Central memory CD8-positive, alpha-beta T cell (primary cell): ENCODE measurements around the gene ITPKC.

ENCODE experiments used
- ATAC-seq: fragments of 150-1000 bp; cut with Tn5 transposase; replicated peaks from 2 replicates; pipeline ENCODE4 v1.10.0; 2022; ENCODE audit warnings: mild to moderate bottlenecking, moderate FRiP score, moderate number of reproducible peaks; ENCODE audit not compliant: poor library complexity, severe bottlenecking; ENCODE audit errors: extremely low read depth
- DNase-seq, 2 donors: peaks; one replicate each; pipeline ENCODE4 v3.0.0; 2021; ENCODE audit warnings: low spot score in 2 of 2
- H3K27ac Mint-ChIP-seq: one replicate; pipeline ENCODE4 v1.8.0; 2022; ENCODE audit warnings: low read depth, mild to moderate bottlenecking, moderate library complexity, mixed read lengths
- H3K27me3 Mint-ChIP-seq: one replicate; pipeline ENCODE4 v1.8.0; 2022; ENCODE audit warnings: mixed read lengths
- H3K36me3 Mint-ChIP-seq: one replicate; pipeline ENCODE4 v1.8.0; 2022; ENCODE audit warnings: mild to moderate bottlenecking, moderate library complexity, mixed read lengths; ENCODE audit not compliant: insufficient read depth
- H3K4me1 Mint-ChIP-seq: one replicate; pipeline ENCODE4 v1.8.0; 2022; ENCODE audit warnings: mixed read lengths
- H3K4me3 Mint-ChIP-seq: one replicate; pipeline ENCODE4 v1.8.0; 2022; ENCODE audit warnings: mild to moderate bottlenecking, moderate library complexity, mixed read lengths
- H3K9me3 Mint-ChIP-seq: one replicate; pipeline ENCODE4 v1.8.0; 2022; ENCODE audit warnings: mixed read lengths

Gene ITPKC

GRCh38 chr19:40693150-40693788 lies 23.6 kb upstream of the ITPKC start:
- Mint-ChIP-seq H3K36me3 (peaks cover 5% of the 10 kb centered on the region), H3K4me1 (peaks cover 5% of the 10 kb centered on the region), H3K4me3 (no peak overlapping the region), H3K27ac (no peak overlapping the region), H3K9me3 (no peaks in the 10 kb centered on the region), H3K27me3 (no peaks in the 10 kb centered on the region)
- ATAC-seq (no peak), DNase-seq (no peak)

DNA sequence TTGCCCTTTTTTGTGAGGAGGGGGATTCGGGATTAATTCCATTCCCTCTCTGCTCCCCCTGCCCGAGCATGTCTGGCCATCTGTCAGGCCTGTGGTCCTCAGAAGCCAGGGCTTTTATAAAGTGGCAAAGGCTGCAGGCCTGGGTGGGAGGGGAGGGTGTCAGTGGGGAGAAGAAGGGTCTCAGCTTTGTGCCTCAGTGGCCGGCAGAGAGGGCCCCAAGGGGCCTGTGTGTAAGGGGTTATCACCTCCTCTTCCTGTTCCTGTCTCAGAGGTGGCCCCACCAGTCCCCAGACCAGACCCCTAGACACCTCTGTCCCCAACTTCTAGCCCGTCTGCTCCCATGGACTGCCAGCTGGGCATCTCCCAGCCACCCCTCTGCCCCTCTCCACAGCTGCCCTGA lies 23.0 kb upstream of the ITPKC start:
- Mint-ChIP-seq H3K4me3 (no peak overlapping the region), H3K36me3 (peaks cover 6% of the 10 kb centered on the region), H3K27me3 (no peaks in the 10 kb centered on the region), H3K9me3 (no peaks in the 10 kb centered on the region), H3K27ac (peak overlapping the region; percentile 10), H3K4me1 (peaks cover 5% of the 10 kb centered on the region)
- ATAC-seq (no peak), DNase-seq (no peak)

- Mint-ChIP-seq H3K36me3 (peaks cover 6% of the 10 kb centered on the region), H3K4me3 (no peak overlapping the region), H3K27ac (no peak overlapping the region), H3K9me3 (no peaks in the 10 kb centered on the region), H3K27me3 (no peaks in the 10 kb centered on the region), H3K4me1 (peaks cover 2% of the 10 kb centered on the region)
- no peak for ATAC-seq
- DNase-seq, result no peak
Measured at GRCh38 chr19:40695881-40696280, 21.0 kb upstream of the ITPKC start.

- no peak overlapping the region for H3K4me3 Mint-ChIP-seq
- ATAC-seq (no peak), DNase-seq (no peak)
- H3K4me1 Mint-ChIP-seq, result no peaks in the 10 kb centered on the region
- peaks cover 7% of the 10 kb centered on the region for H3K36me3 Mint-ChIP-seq
- H3K27ac Mint-ChIP-seq, result peak overlapping the region; percentile 13
- H3K27me3 Mint-ChIP-seq, result no peaks in the 10 kb centered on the region
- H3K9me3 Mint-ChIP-seq, result no peaks in the 10 kb centered on the region
Measured at GRCh38 chr19:40697007-40697406, 19.9 kb upstream of the ITPKC start.

- no peaks in the 10 kb centered on the region for H3K9me3 Mint-ChIP-seq
- no peak for DNase-seq
- H3K36me3 Mint-ChIP-seq, result peaks cover 15% of the 10 kb centered on the region
- no peak overlapping the region for H3K4me3 Mint-ChIP-seq
- H3K27ac Mint-ChIP-seq, result no peak overlapping the region
- no peaks in the 10 kb centered on the region for H3K27me3 Mint-ChIP-seq
- no peak for ATAC-seq
- H3K4me1 Mint-ChIP-seq, result no peaks in the 10 kb centered on the region
Measured at GRCh38 chr19:40700083-40700482, 16.8 kb upstream of the ITPKC start.

GRCh38 chr19:40701758-40702157 lies 15.2 kb upstream of the ITPKC start:
- Mint-ChIP-seq H3K9me3 (no peaks in the 10 kb centered on the region), H3K27me3 (no peaks in the 10 kb centered on the region), H3K4me1 (no peaks in the 10 kb centered on the region), H3K27ac (no peak overlapping the region), H3K36me3 (peaks cover 17% of the 10 kb centered on the region), H3K4me3 (no peak overlapping the region)
- no peak for ATAC-seq
- DNase-seq, result no peak

- Mint-ChIP-seq H3K9me3 (no peaks in the 10 kb centered on the region), H3K27ac (no peak overlapping the region), H3K27me3 (no peaks in the 10 kb centered on the region), H3K4me3 (no peak overlapping the region), H3K36me3 (peaks cover 20% of the 10 kb centered on the region), H3K4me1 (no peaks in the 10 kb centered on the region)
- ATAC-seq, result no peak
- DNase-seq, result no peak
Measured at GRCh38 chr19:40702337-40703012, 14.4 kb upstream of the ITPKC start.

- Mint-ChIP-seq H3K27ac (no peak overlapping the region), H3K27me3 (no peaks in the 10 kb centered on the region), H3K36me3 (peaks cover 23% of the 10 kb centered on the region), H3K4me3 (no peak overlapping the region), H3K4me1 (no peaks in the 10 kb centered on the region), H3K9me3 (no peaks in the 10 kb centered on the region)
- ATAC-seq (no peak), DNase-seq (no peak)
Measured at GRCh38 chr19:40703029-40703755, 13.7 kb upstream of the ITPKC start.

DNA sequence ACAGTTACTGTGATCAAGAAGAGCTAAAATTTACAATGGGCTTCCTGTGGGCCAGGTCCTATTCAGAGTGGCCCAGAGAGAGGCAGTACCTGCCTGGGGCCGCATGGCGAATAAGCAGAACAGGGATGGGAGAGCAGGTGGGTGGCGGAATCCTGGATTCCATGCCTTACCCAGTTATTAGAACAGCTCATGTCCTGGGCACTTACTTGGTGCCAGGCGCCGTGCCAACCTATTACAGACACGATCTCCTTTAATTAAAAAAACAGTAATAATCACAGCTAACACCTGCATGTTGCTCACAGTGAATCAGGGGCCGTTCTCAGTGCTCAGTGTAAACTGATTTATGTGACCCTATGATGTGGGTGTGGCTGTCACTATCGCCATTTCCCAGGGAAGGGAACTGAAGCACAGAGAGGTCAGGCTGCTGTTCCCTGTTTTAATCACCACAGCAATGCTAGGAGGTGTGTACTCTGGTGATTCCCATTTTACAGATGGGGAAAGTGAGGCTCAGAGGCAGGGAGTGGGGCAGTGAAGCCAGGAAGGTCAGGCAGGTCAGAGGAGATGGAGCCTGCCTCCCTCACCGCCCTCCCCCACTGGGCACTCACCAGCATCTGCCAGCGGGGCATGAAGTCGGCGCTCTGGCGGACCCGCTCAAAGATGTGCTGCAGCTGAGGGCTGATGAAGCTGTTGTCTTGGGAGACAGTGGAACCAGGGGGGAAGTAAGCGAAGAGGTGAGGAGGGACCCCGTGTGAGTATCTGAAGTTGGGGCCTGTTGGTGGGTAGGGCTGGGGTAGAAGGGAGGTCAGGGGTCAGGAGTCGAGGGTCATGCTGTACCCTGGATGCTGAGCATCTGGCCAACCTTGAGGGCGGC lies 12.2 kb upstream of the ITPKC start:
- Mint-ChIP-seq H3K27ac (no peak overlapping the region), H3K36me3 (peaks cover 36% of the 10 kb centered on the region), H3K4me1 (no peaks in the 10 kb centered on the region), H3K27me3 (no peaks in the 10 kb centered on the region), H3K4me3 (no peak overlapping the region), H3K9me3 (no peaks in the 10 kb centered on the region)
- no peak for DNase-seq
- no peak for ATAC-seq

DNA sequence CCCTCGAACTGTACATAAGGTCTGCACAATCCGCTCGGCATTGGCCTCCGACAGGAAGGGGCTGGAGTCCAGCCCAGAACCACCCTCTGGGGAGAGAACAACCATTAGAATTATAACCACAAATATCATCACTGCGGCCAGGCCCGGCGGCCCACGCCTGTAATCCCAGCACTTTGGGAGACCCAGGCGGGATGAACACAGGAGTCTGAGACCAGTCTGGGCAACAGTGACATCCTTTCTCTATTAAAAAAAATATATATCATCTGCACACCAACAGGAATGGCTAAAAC lies 11.6 kb upstream of the ITPKC start:
- Mint-ChIP-seq H3K27me3 (no peaks in the 10 kb centered on the region), H3K4me1 (no peaks in the 10 kb centered on the region), H3K9me3 (no peaks in the 10 kb centered on the region), H3K27ac (peak overlapping the region; percentile 41), H3K36me3 (peaks cover 37% of the 10 kb centered on the region), H3K4me3 (no peak overlapping the region)
- no peak for DNase-seq
- no peak for ATAC-seq

GRCh38 chr19:40705950-40706619 lies 10.8 kb upstream of the ITPKC start:
- no peak for DNase-seq
- Mint-ChIP-seq H3K9me3 (no peaks in the 10 kb centered on the region), H3K36me3 (peaks cover 40% of the 10 kb centered on the region), H3K27me3 (no peaks in the 10 kb centered on the region), H3K4me3 (no peak overlapping the region), H3K4me1 (no peaks in the 10 kb centered on the region), H3K27ac (peak overlapping the region; percentile 41)
- ATAC-seq, result no peak

- ATAC-seq, result no peak
- Mint-ChIP-seq H3K27me3 (no peaks in the 10 kb centered on the region), H3K36me3 (peaks cover 45% of the 10 kb centered on the region), H3K9me3 (no peaks in the 10 kb centered on the region), H3K27ac (no peak overlapping the region), H3K4me3 (no peak overlapping the region), H3K4me1 (peaks cover 6% of the 10 kb centered on the region)
- no peak for DNase-seq
Measured at GRCh38 chr19:40707615-40708014, 9.3 kb upstream of the ITPKC start.
